ENCODE results near the gene PHKA2.

- TF ChIP-seq, protein P1, sequence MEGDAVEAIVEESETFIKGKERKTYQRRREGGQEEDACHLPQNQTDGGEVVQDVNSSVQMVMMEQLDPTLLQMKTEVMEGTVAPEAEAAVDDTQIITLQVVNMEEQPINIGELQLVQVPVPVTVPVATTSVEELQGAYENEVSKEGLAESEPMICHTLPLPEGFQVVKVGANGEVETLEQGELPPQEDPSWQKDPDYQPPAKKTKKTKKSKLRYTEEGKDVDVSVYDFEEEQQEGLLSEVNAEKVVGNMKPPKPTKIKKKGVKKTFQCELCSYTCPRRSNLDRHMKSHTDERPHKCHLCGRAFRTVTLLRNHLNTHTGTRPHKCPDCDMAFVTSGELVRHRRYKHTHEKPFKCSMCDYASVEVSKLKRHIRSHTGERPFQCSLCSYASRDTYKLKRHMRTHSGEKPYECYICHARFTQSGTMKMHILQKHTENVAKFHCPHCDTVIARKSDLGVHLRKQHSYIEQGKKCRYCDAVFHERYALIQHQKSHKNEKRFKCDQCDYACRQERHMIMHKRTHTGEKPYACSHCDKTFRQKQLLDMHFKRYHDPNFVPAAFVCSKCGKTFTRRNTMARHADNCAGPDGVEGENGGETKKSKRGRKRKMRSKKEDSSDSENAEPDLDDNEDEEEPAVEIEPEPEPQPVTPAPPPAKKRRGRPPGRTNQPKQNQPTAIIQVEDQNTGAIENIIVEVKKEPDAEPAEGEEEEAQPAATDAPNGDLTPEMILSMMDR (IDR thresholded peaks at IDR 0.05) = no peak
- no peak for TF ChIP-seq POLR2AphosphoS5 (IDR thresholded peaks at IDR 0.05)
- no peak for TF ChIP-seq POLR2A (IDR thresholded peaks at IDR 0.05)
- no peak for TF ChIP-seq EP300 (IDR thresholded peaks at IDR 0.05)
These were observed 122.4 kb downstream of the PHKA2 start for GRCh38 chrX:18861511-18861910.

All from sigmoid colon (tissue), 4 donors.